NCI-H748 (cell line): ENCODE measurements around the gene GJC2.
A peak's percentile ranks its signal among the peaks of the same experiment; 100 is the strongest.
"Not testable (repeated sequence)": the region's sequence is repeated elsewhere in the genome, so short reads cannot be mapped to it uniquely, and the experiment has no call there.

ENCODE experiments used
- DNase-seq: peaks from one replicate; lab custom pipeline; 2025; ENCODE audit not compliant: unreplicated experiment; lab: John Stamatoyannopoulos, UW

The GJC2 gene

GRCh38 chr1:228149406-228150119 lies at the start of gene GJC2:
Gene GJC2, plus strand, starts transcription at chr1:228149930. Its CDS starts 7,829 bp downstream, at chr1:228157759.
- DNase-seq, result no peak

- no peak for DNase-seq
Observed at GRCh38 chr1:228100822-228101613, 48.7 kb upstream of the GJC2 start.

GRCh38 chr1:228101614-228101993 lies 48.1 kb upstream of the GJC2 start:
- no peak for DNase-seq

- peak; percentile 44 for DNase-seq
Observed at GRCh38 chr1:228101994-228102790, 47.5 kb upstream of the GJC2 start.

GRCh38 chr1:228102791-228103620 lies 46.7 kb upstream of the GJC2 start, which contains the start of gene C1orf35:
Gene C1orf35, minus strand, starts transcription at chr1:228103325. Its CDS starts 98 bp downstream, at chr1:228103227.
- peak; percentile 93 for DNase-seq

- no peak for DNase-seq
Observed at GRCh38 chr1:228104526-228105269, 45.0 kb upstream of the GJC2 start.

- no peak for DNase-seq
Observed at GRCh38 chr1:228105270-228105995, 44.3 kb upstream of the GJC2 start.

GRCh38 chr1:228105996-228106799 lies 43.5 kb upstream of the GJC2 start:
- DNase-seq, result no peak

- DNase-seq, result no peak
Observed at GRCh38 chr1:228106800-228107054, 43.0 kb upstream of the GJC2 start.

- DNase-seq, result no peak
Observed at GRCh38 chr1:228107636-228108035, 42.1 kb upstream of the GJC2 start.

GRCh38 chr1:228108055-228108690 lies 41.6 kb upstream of the GJC2 start:
- no peak for DNase-seq

GRCh38 chr1:228108742-228109072 lies 41.0 kb upstream of the GJC2 start:
- no peak for DNase-seq

- peak; percentile 92 for DNase-seq
Observed at GRCh38 chr1:228109073-228109961, 40.4 kb upstream of the GJC2 start, which contains the start of gene MRPL55. Gene MRPL55, minus strand, starts transcription at chr1:228109299. Its CDS starts 1,039 bp downstream, at chr1:228108260.

- no peak for DNase-seq
Observed at GRCh38 chr1:228109962-228110488, 39.7 kb upstream of the GJC2 start.

GRCh38 chr1:228110556-228110955 lies 39.2 kb upstream of the GJC2 start:
- DNase-seq, result no peak

GRCh38 chr1:228111315-228111714 lies 38.4 kb upstream of the GJC2 start:
- DNase-seq, result not testable (repeated sequence)

GRCh38 chr1:228112167-228112566 lies 37.6 kb upstream of the GJC2 start:
- no peak for DNase-seq
